CD4-positive, alpha-beta T cell treated with Interleukin-17A for 1 hour (primary cell): Measurements from ENCODE around the gene ALOX5AP.
"Not testable (repeated sequence)": the region's sequence is repeated elsewhere in the genome, so short reads cannot be mapped to it uniquely, and the experiment has no call there.

Experiments used
- DNase-seq: peaks from one replicate; pipeline ENCODE4 v3.0.0-alpha.2; 2020

The ALOX5AP gene

GRCh38 chr13:30739237-30739528, 3.8 kb downstream of the ALOX5AP start:
- no peak for DNase-seq

GRCh38 chr13:30739761-30740642, 4.7 kb downstream of the ALOX5AP start:
- DNase-seq, result peak; percentile 76

- no peak for DNase-seq
These were observed 7.6 kb downstream of the ALOX5AP start for GRCh38 chr13:30742901-30743300.

GRCh38 chr13:30743319-30744055, 8.1 kb downstream of the ALOX5AP start:
- peak; percentile 14 for DNase-seq

GRCh38 chr13:30744056-30744680, 8.8 kb downstream of the ALOX5AP start:
- peak; percentile 91 for DNase-seq

- DNase-seq, result no peak
These were observed 9.3 kb downstream of the ALOX5AP start for GRCh38 chr13:30744681-30745077.

- DNase-seq, result no peak
These were observed 10.8 kb downstream of the ALOX5AP start for GRCh38 chr13:30745906-30746686.

- no peak for DNase-seq
These were observed 11.4 kb downstream of the ALOX5AP start for GRCh38 chr13:30746791-30747190.

- DNase-seq, result not testable (repeated sequence)
These were observed 12.5 kb downstream of the ALOX5AP start for GRCh38 chr13:30747845-30748244.

GRCh38 chr13:30748717-30749116, 13.4 kb downstream of the ALOX5AP start:
- DNase-seq, result no peak

GRCh38 chr13:30750036-30750435, 14.7 kb downstream of the ALOX5AP start:
- DNase-seq, result no peak

- no peak for DNase-seq
These were observed 16.0 kb downstream of the ALOX5AP start for GRCh38 chr13:30751183-30751933.

- no peak for DNase-seq
These were observed 17.0 kb downstream of the ALOX5AP start for GRCh38 chr13:30752201-30752797.

- DNase-seq, result no peak
These were observed 17.8 kb downstream of the ALOX5AP start for GRCh38 chr13:30753030-30753616.

GRCh38 chr13:30755678-30756077, 20.3 kb downstream of the ALOX5AP start:
- DNase-seq, result no peak

GRCh38 chr13:30757026-30757742, 21.8 kb downstream of the ALOX5AP start:
- DNase-seq, result no peak

GRCh38 chr13:30759748-30760147, 24.4 kb downstream of the ALOX5AP start:
- no peak for DNase-seq

- DNase-seq, result no peak
These were observed 27.3 kb downstream of the ALOX5AP start for GRCh38 chr13:30762643-30763042.

- DNase-seq, result no peak
These were observed 28.6 kb downstream of the ALOX5AP start for GRCh38 chr13:30763786-30764413.

GRCh38 chr13:30766231-30766630, 30.9 kb downstream of the ALOX5AP start:
- DNase-seq, result no peak
